IMR-90 (cell line): ENCODE measurements around the gene ANKRD11. TPM values are rescaled to one million over a fixed set of nuclear protein-coding genes. Genes with fewer than 3 reads are reported as not detected.

ENCODE experiments used
- ATAC-seq: fragments of 200-7000 bp; cut with Tn5 transposase; 2 replicates; pipeline ENCODE4 v1.9.1; 2020; ENCODE audit warnings: low read depth, mild to moderate bottlenecking, moderate library complexity
- BruUV-seq: library from RNA; stranded (reverse); fragments of 400-500 nt; replicated peaks from 2 replicates; lab custom pipeline; 2021; lab: Mats Ljungman, UMichigan
- CTCF ChIA-PET: fragments of 300-600 bp; formaldehyde crosslinking; extraction: SDS; loops from one replicate; lab custom pipeline; 2021; ENCODE audit warnings: antibody characterized with exemption; lab: Yijun Ruan, JAX
- POLR2A ChIA-PET: fragments of 300-600 bp; sonication (Branson Sonifier 250); formaldehyde crosslinking; loops from one replicate; lab custom pipeline; 2022; ENCODE audit warnings: antibody characterized with exemption; ENCODE audit not compliant: unreplicated experiment; lab: Charles Lee
- DNase-seq: peaks from one replicate; pipeline ENCODE4 v3.0.0; 2013
- H2AFZ ChIP-seq: replicated peaks from 2 replicates; pipeline ENCODE3; 2013; ENCODE audit warnings: low read length, mild to moderate bottlenecking; ENCODE audit not compliant: poor library complexity
- H2AK5ac ChIP-seq: 2 replicates; pipeline ENCODE4 v1.6.1; 2013; ENCODE audit warnings: low read depth, low read length, inconsistent platforms
- H2AK9ac ChIP-seq: replicated peaks from 2 replicates; pipeline ENCODE3; 2013; ENCODE audit warnings: mild to moderate bottlenecking, low read depth, low read length, moderate library complexity; ENCODE audit not compliant: poor library complexity
- H2BK120ac ChIP-seq: 2 replicates; pipeline ENCODE4 v1.6.1; 2013; ENCODE audit warnings: low read depth, low read length, inconsistent platforms
- H2BK15ac ChIP-seq: 3 replicates; pipeline ENCODE4 v1.6.1; 2013; ENCODE audit warnings: low read depth, low read length, inconsistent platforms
- H2BK20ac ChIP-seq: 2 replicates; pipeline ENCODE4 v1.6.1; 2013; ENCODE audit warnings: low read depth, mild to moderate bottlenecking, inconsistent platforms, low read length, moderate library complexity
- H2BK5ac ChIP-seq: 2 replicates; pipeline ENCODE4 v1.6.1; 2013; ENCODE audit warnings: mild to moderate bottlenecking, low read depth, low read length, inconsistent platforms; ENCODE audit not compliant: poor library complexity, severe bottlenecking
- H3K14ac ChIP-seq: replicated peaks from 2 replicates; pipeline ENCODE4 v1.6.1; 2013; ENCODE audit warnings: low read depth, low read length, inconsistent platforms
- H3K18ac ChIP-seq: 2 replicates; pipeline ENCODE4 v1.6.1; 2013; ENCODE audit warnings: low read depth, low read length, control low read depth
- H3K23ac ChIP-seq: 2 replicates; pipeline ENCODE4 v1.6.1; 2013; ENCODE audit warnings: low read depth, low read length, inconsistent platforms
- H3K27ac ChIP-seq: 2 replicates; pipeline ENCODE4 v1.5.1; 2013; ENCODE audit warnings: mild to moderate bottlenecking, control low read depth, low read length; ENCODE audit not compliant: insufficient read depth
- H3K27me3 ChIP-seq: 2 replicates; pipeline ENCODE4 v1.6.1; 2013; ENCODE audit warnings: low read length; ENCODE audit not compliant: control insufficient read depth, insufficient read depth
- H3K36me3 ChIP-seq: 2 replicates; pipeline ENCODE4 v1.6.1; 2013; ENCODE audit warnings: low read length, mixed read lengths; ENCODE audit not compliant: control insufficient read depth, insufficient read depth
- H3K4ac ChIP-seq: 2 replicates; pipeline ENCODE4 v1.6.1; 2013; ENCODE audit warnings: low read depth, low read length, inconsistent platforms
- H3K4me1 ChIP-seq: 2 replicates; pipeline ENCODE4 v1.6.1; 2013; ENCODE audit warnings: low read length, mixed read lengths; ENCODE audit not compliant: control insufficient read depth, insufficient read depth
- H3K4me2 ChIP-seq: 2 replicates; pipeline ENCODE4 v1.6.1; 2013; ENCODE audit warnings: low read depth, mild to moderate bottlenecking, control low read depth, low read length, moderate library complexity
- H3K4me3 ChIP-seq: 2 replicates; pipeline ENCODE4 v1.5.1; 2013; ENCODE audit warnings: low read depth, mild to moderate bottlenecking, control low read depth, low read length, moderate library complexity; ENCODE audit not compliant: insufficient read depth
- H3K56ac ChIP-seq: 2 replicates; pipeline ENCODE4 v1.6.1; 2013; ENCODE audit warnings: low read length, inconsistent platforms; ENCODE audit not compliant: insufficient read depth; ENCODE audit errors: extremely low read depth
- H3K79me1 ChIP-seq, 2 experiments: 2 replicates each; pipeline ENCODE4 v1.6.1; 2013; ENCODE audit warnings: low read length in 2 of 2, inconsistent platforms in 1 of 2, low read depth in 1 of 2
- H3K9ac ChIP-seq: 2 replicates; pipeline ENCODE4 v1.6.1; 2013; ENCODE audit warnings: low read depth, low read length, control low read depth
- H3K9me1 ChIP-seq: 2 replicates; pipeline ENCODE4 v1.6.1; 2013; ENCODE audit warnings: low read length, inconsistent platforms; ENCODE audit not compliant: insufficient read depth
- H3K9me3 ChIP-seq: 2 replicates; pipeline ENCODE4 v1.6.1; 2013; ENCODE audit warnings: low read length; ENCODE audit not compliant: control insufficient read depth, insufficient read depth
- H4K20me1 ChIP-seq: 2 replicates; pipeline ENCODE4 v1.6.1; 2013; ENCODE audit warnings: low read length, inconsistent platforms; ENCODE audit not compliant: insufficient read depth
- H4K5ac ChIP-seq: 2 replicates; pipeline ENCODE4 v1.6.1; 2013; ENCODE audit warnings: mild to moderate bottlenecking, low read depth, low read length, control low read depth
- H4K8ac ChIP-seq, 2 experiments: 2 replicates each; pipeline ENCODE4 v1.6.1; 2013; ENCODE audit warnings: low read depth in 2 of 2, low read length in 2 of 2, control low read depth in 1 of 2, inconsistent platforms in 1 of 2
- H4K91ac ChIP-seq: 2 replicates; pipeline ENCODE4 v1.6.1; 2013; ENCODE audit warnings: low read depth, low read length, inconsistent platforms; ENCODE audit not compliant: insufficient read depth
- BHLHE40 ChIP-seq: fragments of 150-350 bp; IDR thresholded peaks from 2 replicates; pipeline ENCODE4 v1.6.1; 2016; ENCODE audit warnings: mild to moderate bottlenecking, low read depth, low read length
- CEBPB ChIP-seq: IDR thresholded peaks from 2 replicates; pipeline ENCODE4 v1.6.1; 2012; ENCODE audit warnings: low read depth, low read length, improper control_type of control experiment
- CHD1 ChIP-seq: IDR thresholded peaks from 2 replicates; pipeline ENCODE4 v1.6.1; 2012; ENCODE audit warnings: low read depth, low read length, improper control_type of control experiment
- FOS ChIP-seq: fragments of 150-350 bp; IDR thresholded peaks from 2 replicates; pipeline ENCODE4 v1.6.1; 2016; ENCODE audit warnings: low read depth, low read length
- MAFK ChIP-seq: IDR thresholded peaks from 2 replicates; pipeline ENCODE4 v1.6.1; 2012; ENCODE audit warnings: low read depth, low read length, improper control_type of control experiment
- MAZ ChIP-seq: IDR thresholded peaks from 2 replicates; pipeline ENCODE4 v1.6.1; 2012; ENCODE audit warnings: low read depth, mild to moderate bottlenecking, low read length, improper control_type of control experiment, moderate library complexity, borderline replicate concordance
- MXI1 ChIP-seq: IDR thresholded peaks from 2 replicates; pipeline ENCODE4 v1.6.1; 2012; ENCODE audit warnings: low read depth, mild to moderate bottlenecking, low read length, moderate library complexity, borderline replicate concordance
- NFE2L2 ChIP-seq: fragments of 150-350 bp; IDR thresholded peaks from 2 replicates; pipeline ENCODE4 v1.6.1; 2016; ENCODE audit warnings: low read depth, mild to moderate bottlenecking, low read length
- POLR2A ChIP-seq: IDR thresholded peaks from 2 replicates; pipeline ENCODE4 v1.6.1; 2012; ENCODE audit warnings: mild to moderate bottlenecking, low read depth, low read length
- RAD21 ChIP-seq: IDR thresholded peaks from 2 replicates; pipeline ENCODE4 v1.6.1; 2012; ENCODE audit warnings: low read length, improper control_type of control experiment
- RCOR1 ChIP-seq: IDR thresholded peaks from 2 replicates; pipeline ENCODE4 v1.6.1; 2012; ENCODE audit warnings: mild to moderate bottlenecking, low read length, improper control_type of control experiment; ENCODE audit not compliant: insufficient replicate concordance
- RFX5 ChIP-seq: IDR thresholded peaks from 2 replicates; pipeline ENCODE4 v1.8.0; 2012; ENCODE audit warnings: low read depth, mild to moderate bottlenecking, low read length, moderate library complexity
- SMC3 ChIP-seq: fragments of 150-350 bp; IDR thresholded peaks from 2 replicates; pipeline ENCODE4 v1.6.1; 2016; ENCODE audit warnings: low read depth, mild to moderate bottlenecking, antibody characterized with exemption, low read length, moderate library complexity
- WGBS, 2 experiments: methylation state at CpG; one replicate each; pipeline versions ENCODE4 v1.1.5 to v1.1.7; 2013; ENCODE audit warnings: missing lambda C conversion rate in 2 of 2; ENCODE audit not compliant: insufficient read length in 1 of 2; ENCODE audit errors: extremely low coverage in 2 of 2; 5-methylcytosine and 5-hydroxymethylcytosine counted together
- dilution Hi-C: fragments of 300-500 bp; cut with HindIII; formaldehyde crosslinking; loops from one replicate; pipeline ENCODE4 v1.14.3; 2018; ENCODE audit warnings: low sequenced_read_pairs; ENCODE audit not compliant: unreplicated experiment
- in situ Hi-C: fragments of 300-500 bp; cut with MboI; formaldehyde crosslinking; loops from 3 replicates; pipeline ENCODE4 v1.14.3; 2019; ENCODE audit warnings: low sequenced_read_pairs, inconsistent platforms, mixed read lengths
- intact Hi-C: fragments of 100-400 bp; cut with micrococcal nuclease; formaldehyde crosslinking; loops from 2 replicates; pipeline ENCODE4 v1.10.0; 2022
- polyA plus RNA-seq, 3 experiments: library from polyadenylated mRNA; depleted of rRNA; stranded (reverse); fragments of >200 nt; gene quantifications; 2 replicates each; pipeline ENCODE4 v1.2.3, GENCODE V29; 2012; ENCODE audit warnings: low replicate concordance in 1 of 3
- total RNA-seq: library from RNA; depleted of rRNA; stranded (reverse); fragments of >200 nt; gene quantifications from 2 replicates; pipeline ENCODE4 v1.2.3, GENCODE V29; 2012
- TF ChIP-seq, protein P1 (sequence below): conservative IDR thresholded peaks from 2 replicates; pipeline ENCODE4 v1.5.1; 2012; ENCODE audit warnings: mild to moderate bottlenecking, low read depth, low read length, improper control_type of control experiment
- TF ChIP-seq, protein P2 (sequence below): fragments of 150-350 bp; IDR thresholded peaks from 2 replicates; pipeline ENCODE4 v1.6.1; 2016; ENCODE audit warnings: low read depth, mild to moderate bottlenecking, low read length, moderate library complexity, borderline replicate concordance
- TF ChIP-seq, protein P3 (sequence below): fragments of 150-350 bp; IDR thresholded peaks from 2 replicates; pipeline ENCODE4 v1.6.1; 2017; ENCODE audit warnings: mild to moderate bottlenecking, antibody characterized with exemption, low read length, low read depth

Gene ANKRD11
- total and polyA plus RNA-seq, 2 of the 4 experiments (the other 2 are of a cell fraction): 46.8 to 71.9 TPM

DNA sequence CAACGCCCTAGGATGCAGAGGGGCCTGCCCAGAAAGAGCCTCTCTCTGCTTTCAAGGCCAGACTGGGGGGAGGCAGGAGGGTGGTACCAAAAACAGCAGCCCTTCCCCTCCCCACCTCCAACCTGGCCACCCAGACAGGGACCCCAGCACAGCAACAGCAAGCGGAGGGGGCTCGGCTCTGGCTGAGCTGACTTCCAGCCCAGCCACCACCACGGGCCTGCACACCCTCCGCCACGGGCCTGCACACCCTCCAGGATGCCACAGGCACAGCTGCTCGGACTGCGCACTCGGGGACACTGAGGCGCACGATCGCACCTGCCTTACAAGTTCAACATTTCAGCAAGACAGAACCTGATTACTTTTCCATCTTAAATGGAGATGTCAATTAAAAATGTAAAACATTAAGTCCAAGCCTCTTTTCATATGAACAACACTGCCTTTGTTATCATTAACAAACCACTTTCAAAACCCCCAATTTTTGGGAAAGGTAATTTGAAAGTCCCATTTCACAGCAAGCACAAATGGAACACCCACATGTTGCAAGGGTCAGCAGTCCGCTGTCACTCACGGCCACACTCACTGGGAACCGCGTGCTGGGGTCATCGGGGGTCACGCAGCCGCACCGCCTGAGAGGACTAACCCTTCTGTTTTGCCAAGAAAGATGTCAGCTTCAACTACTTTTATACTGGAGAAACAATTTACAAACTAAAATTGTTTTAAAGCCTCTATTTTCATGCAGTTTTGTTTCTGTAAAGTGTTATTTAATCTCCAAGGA lies 76.4 kb downstream of the ANKRD11 start:
- no peak overlapping the region for H3K56ac ChIP-seq
- H3K14ac ChIP-seq: no peak overlapping the region
- no peak overlapping the region for H2AK9ac ChIP-seq
- no peak overlapping the region for H3K27ac ChIP-seq
- no peak overlapping the region for H2AK5ac ChIP-seq
- H3K23ac ChIP-seq: no peak overlapping the region
- peaks cover 3 to 81% of the 10 kb centered on the region in 2 experiments; a peak in 3 of 4 replicates for H3K79me1 ChIP-seq
- H3K4me2 ChIP-seq: no peak overlapping the region
- in situ Hi-C loops (no loop called here), intact Hi-C loops (no loop called here), dilution Hi-C loops (no loop called here)
- H3K9me3 ChIP-seq: no peaks in the 10 kb centered on the region
- ChIA-PET POLR2A (no interaction called here), CTCF (no interaction called here)
- no peak overlapping the region for H4K5ac ChIP-seq
- H3K36me3 ChIP-seq: peaks cover 5% of the 10 kb centered on the region; the same call in 1 of the 2 replicates
- H4K20me1 ChIP-seq: peaks cover 100% of the 10 kb centered on the region
- TF ChIP-seq, protein P1, sequence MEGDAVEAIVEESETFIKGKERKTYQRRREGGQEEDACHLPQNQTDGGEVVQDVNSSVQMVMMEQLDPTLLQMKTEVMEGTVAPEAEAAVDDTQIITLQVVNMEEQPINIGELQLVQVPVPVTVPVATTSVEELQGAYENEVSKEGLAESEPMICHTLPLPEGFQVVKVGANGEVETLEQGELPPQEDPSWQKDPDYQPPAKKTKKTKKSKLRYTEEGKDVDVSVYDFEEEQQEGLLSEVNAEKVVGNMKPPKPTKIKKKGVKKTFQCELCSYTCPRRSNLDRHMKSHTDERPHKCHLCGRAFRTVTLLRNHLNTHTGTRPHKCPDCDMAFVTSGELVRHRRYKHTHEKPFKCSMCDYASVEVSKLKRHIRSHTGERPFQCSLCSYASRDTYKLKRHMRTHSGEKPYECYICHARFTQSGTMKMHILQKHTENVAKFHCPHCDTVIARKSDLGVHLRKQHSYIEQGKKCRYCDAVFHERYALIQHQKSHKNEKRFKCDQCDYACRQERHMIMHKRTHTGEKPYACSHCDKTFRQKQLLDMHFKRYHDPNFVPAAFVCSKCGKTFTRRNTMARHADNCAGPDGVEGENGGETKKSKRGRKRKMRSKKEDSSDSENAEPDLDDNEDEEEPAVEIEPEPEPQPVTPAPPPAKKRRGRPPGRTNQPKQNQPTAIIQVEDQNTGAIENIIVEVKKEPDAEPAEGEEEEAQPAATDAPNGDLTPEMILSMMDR: no peak
- TF ChIP-seq FOS (no peak), MAFK (no peak), RFX5 (no peak), BHLHE40 (no peak), RAD21 (no peak), MAZ (no peak), RCOR1 (no peak), SMC3 (no peak), CHD1 (no peak), MXI1 (no peak), POLR2A (no peak), CEBPB (no peak), NFE2L2 (no peak)
- TF ChIP-seq, protein P2, sequence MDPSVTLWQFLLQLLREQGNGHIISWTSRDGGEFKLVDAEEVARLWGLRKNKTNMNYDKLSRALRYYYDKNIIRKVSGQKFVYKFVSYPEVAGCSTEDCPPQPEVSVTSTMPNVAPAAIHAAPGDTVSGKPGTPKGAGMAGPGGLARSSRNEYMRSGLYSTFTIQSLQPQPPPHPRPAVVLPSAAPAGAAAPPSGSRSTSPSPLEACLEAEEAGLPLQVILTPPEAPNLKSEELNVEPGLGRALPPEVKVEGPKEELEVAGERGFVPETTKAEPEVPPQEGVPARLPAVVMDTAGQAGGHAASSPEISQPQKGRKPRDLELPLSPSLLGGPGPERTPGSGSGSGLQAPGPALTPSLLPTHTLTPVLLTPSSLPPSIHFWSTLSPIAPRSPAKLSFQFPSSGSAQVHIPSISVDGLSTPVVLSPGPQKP: no peak
- TF ChIP-seq, protein P3, sequence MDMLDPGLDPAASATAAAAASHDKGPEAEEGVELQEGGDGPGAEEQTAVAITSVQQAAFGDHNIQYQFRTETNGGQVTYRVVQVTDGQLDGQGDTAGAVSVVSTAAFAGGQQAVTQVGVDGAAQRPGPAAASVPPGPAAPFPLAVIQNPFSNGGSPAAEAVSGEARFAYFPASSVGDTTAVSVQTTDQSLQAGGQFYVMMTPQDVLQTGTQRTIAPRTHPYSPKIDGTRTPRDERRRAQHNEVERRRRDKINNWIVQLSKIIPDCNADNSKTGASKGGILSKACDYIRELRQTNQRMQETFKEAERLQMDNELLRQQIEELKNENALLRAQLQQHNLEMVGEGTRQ: no peak
- H3K18ac ChIP-seq: no peak overlapping the region
- no TSS peak for BruUV-seq
- H3K9me1 ChIP-seq: peaks cover 41% of the 10 kb centered on the region
- WGBS, 2 experiments: no CpG with 5 or more reads among the region's 20 CpGs
- no peak overlapping the region for H4K8ac ChIP-seq
- H3K9ac ChIP-seq: no peak overlapping the region
- H2BK120ac ChIP-seq: no peak overlapping the region
- DNase-seq: no peak
- no peaks in the 10 kb centered on the region for H3K27me3 ChIP-seq
- no peak overlapping the region for H4K91ac ChIP-seq
- no peak for ATAC-seq
- no peak overlapping the region for H2AFZ ChIP-seq
- no peak overlapping the region for H2BK15ac ChIP-seq
- peaks cover 32% of the 10 kb centered on the region for H3K4me1 ChIP-seq
- no peak overlapping the region for H3K4me3 ChIP-seq
- no peak overlapping the region for H2BK20ac ChIP-seq
- no peak overlapping the region for H2BK5ac ChIP-seq
- no peak overlapping the region for H3K4ac ChIP-seq
